Memory B cell (primary cell): ENCODE results near the gene TDP1.
"Not testable (repeated sequence)": the region's sequence is repeated elsewhere in the genome, so short reads cannot be mapped to it uniquely, and the experiment has no call there.

Experiments used
- ATAC-seq: fragments of 150-1000 bp; cut with Tn5 transposase; 2 replicates; pipeline ENCODE4 v1.10.0; 2021; ENCODE audit warnings: low read depth, mild to moderate bottlenecking, moderate library complexity
- DNase-seq, 2 donors: peaks; one replicate each; pipeline ENCODE4 v3.0.0; 2022; ENCODE audit warnings: low spot score in 2 of 2
- H3K27ac Mint-ChIP-seq: one replicate; pipeline ENCODE4 v1.8.0; 2022; ENCODE audit warnings: mild to moderate bottlenecking, moderate library complexity, mixed read lengths
- H3K27me3 Mint-ChIP-seq: one replicate; pipeline ENCODE4 v1.8.0; 2022; ENCODE audit warnings: mixed read lengths
- H3K36me3 Mint-ChIP-seq: one replicate; pipeline ENCODE4 v1.8.0; 2022; ENCODE audit warnings: mild to moderate bottlenecking, mixed read lengths
- H3K4me1 Mint-ChIP-seq: one replicate; pipeline ENCODE4 v1.8.0; 2022; ENCODE audit warnings: mixed read lengths
- H3K4me3 Mint-ChIP-seq: one replicate; pipeline ENCODE4 v1.8.0; 2022; ENCODE audit warnings: mild to moderate bottlenecking, moderate library complexity, mixed read lengths
- H3K9me3 Mint-ChIP-seq: one replicate; pipeline ENCODE4 v1.8.0; 2022; ENCODE audit warnings: mixed read lengths

TDP1 gene

DNA sequence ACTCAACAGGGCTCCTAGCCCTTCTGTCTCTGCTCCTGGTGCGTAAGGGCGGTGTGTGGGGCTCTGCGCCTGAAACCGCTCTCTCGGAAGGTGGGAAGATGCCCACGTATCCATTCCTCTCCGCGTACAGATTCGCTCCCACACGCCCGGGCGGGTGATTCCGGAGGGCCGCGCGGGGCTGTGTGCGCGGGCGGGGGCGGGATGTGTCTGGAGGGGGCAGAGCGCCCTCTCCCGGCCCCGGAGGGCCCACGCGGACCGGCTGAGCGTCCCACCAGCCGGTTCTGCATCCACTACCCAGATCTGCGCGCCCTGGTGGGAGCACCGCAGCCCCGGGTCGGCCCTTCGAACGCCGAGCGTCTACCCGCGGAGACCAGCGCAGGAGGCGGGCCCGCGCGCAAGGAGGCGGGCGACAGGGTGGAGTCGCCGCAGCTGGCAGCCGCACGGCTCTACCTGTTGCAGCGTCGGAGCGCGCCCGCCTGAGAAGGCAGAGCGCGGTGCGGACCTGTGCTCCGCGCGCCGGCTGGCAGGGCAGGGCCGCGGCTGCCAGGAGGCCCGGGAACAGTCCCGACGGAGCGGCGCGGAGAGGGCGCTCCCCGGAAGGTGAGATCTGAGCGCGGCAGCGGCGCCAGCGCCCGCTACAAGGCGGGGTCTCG is 104.7 kb downstream of the TDP1 start:
- peaks cover 39% of the 10 kb centered on the region for H3K27me3 Mint-ChIP-seq
- H3K9me3 Mint-ChIP-seq, result peaks cover 7% of the 10 kb centered on the region
- H3K27ac Mint-ChIP-seq, result no peak overlapping the region
- DNase-seq, result peak; percentile 4 to 18
- H3K36me3 Mint-ChIP-seq, result no peaks in the 10 kb centered on the region
- H3K4me3 Mint-ChIP-seq, result peak overlapping the region; percentile 55
- H3K4me1 Mint-ChIP-seq, result peaks cover 22% of the 10 kb centered on the region
- ATAC-seq, result peak; percentile 70

GRCh38 chr14:90060965-90061684 is 105.4 kb downstream of the TDP1 start:
- Mint-ChIP-seq H3K9me3 (peaks cover 7% of the 10 kb centered on the region), H3K4me1 (peaks cover 22% of the 10 kb centered on the region), H3K36me3 (no peaks in the 10 kb centered on the region), H3K27ac (no peak overlapping the region), H3K27me3 (peaks cover 39% of the 10 kb centered on the region), H3K4me3 (peak overlapping the region; percentile 75)
- DNase-seq (no peak), ATAC-seq (no peak)

DNA sequence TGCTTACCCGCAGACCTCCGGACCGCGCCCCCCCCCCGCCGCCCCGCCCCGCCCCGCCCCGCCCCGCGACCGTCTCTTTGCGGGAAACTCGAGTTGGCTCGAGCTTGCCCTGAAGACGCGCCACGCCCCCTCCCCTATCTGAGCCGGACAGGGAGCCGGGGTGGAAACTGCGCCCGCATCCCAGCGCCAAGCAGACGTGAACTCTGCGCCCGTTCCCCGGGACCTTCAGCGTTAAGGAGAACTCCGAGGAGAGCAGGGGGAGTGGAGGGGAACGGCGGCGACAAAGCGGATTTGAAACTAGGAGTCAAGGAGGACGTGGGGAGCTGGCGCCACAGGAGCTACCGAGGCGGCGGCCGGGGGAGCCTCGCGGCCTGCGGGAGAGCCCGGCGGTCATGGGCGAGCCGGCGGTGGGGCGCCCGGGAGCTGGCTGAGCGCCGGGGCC is 106.0 kb downstream of the TDP1 start, which contains the start of gene KCNK13:
TSS of gene KCNK13 (plus strand) at position 310 of the 442 bp plus-strand sequence. CDS start 212 bp downstream, outside the sequence.
- H3K9me3 Mint-ChIP-seq, result peaks cover 7% of the 10 kb centered on the region
- H3K27me3 Mint-ChIP-seq, result peaks cover 39% of the 10 kb centered on the region
- peaks cover 22% of the 10 kb centered on the region for H3K4me1 Mint-ChIP-seq
- no peak within 1 kb of the TSS for H3K27ac Mint-ChIP-seq
- DNase-seq (no peak), ATAC-seq (no peak)
- no peaks in the 10 kb centered on the region for H3K36me3 Mint-ChIP-seq
- H3K4me3 Mint-ChIP-seq, result peak within 1 kb of the TSS; percentile 88

DNA sequence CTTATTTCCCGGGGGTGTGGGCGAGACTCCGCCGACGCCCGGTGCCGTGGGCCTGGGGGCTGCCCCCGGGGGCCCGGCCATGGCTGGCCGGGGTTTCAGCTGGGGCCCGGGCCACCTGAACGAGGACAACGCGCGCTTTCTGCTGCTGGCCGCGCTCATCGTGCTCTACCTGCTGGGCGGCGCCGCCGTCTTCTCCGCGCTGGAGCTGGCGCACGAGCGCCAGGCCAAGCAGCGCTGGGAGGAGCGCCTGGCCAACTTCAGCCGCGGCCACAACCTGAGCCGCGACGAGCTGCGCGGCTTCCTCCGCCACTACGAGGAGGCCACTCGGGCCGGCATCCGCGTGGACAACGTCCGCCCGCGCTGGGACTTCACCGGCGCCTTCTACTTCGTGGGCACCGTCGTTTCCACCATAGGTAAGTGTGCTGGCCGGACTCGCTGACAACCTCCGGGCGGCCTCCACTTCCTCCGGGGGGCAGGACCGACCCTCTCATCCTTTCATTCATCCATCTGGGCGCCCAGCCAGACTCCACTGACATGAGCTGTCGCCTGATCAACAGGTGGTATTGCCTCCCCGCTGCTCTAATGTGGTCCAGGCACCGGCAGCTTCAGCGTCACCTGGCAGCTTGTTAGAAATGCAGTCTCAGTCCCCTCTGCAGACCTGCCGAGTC is 106.5 kb downstream of the TDP1 start:
- Mint-ChIP-seq H3K4me3 (peak overlapping the region; percentile 88), H3K27ac (no peak overlapping the region), H3K27me3 (peaks cover 36% of the 10 kb centered on the region), H3K9me3 (peaks cover 7% of the 10 kb centered on the region), H3K36me3 (no peaks in the 10 kb centered on the region), H3K4me1 (peaks cover 22% of the 10 kb centered on the region)
- ATAC-seq, result peak; percentile 21
- DNase-seq, result peak in 1 of 2 donors; percentile 17

GRCh38 chr14:90062822-90063539 is 107.3 kb downstream of the TDP1 start:
- Mint-ChIP-seq H3K27me3 (peaks cover 36% of the 10 kb centered on the region), H3K36me3 (no peaks in the 10 kb centered on the region)

DNA sequence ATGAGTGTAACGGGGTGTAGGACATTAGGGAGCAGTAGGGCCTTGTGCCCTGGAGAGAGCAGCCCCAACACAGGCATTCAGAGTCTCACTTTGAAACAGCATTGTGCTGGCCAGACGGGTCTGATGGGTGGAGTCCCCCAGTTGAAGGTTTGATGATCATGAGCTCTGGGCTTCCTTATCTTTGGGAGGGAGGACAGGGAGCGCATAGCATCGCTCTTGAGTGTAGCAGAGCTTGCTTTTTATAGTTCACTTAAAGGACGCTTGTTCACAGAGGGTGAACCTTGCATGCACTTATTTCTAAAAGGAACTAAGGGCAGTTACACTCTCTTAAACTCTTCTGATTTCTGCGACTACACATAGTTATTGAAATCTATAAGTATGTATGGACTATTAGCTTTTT is 116.6 kb downstream of the TDP1 start:
- Mint-ChIP-seq H3K27ac (no peak overlapping the region), H3K4me1 (no peaks in the 10 kb centered on the region), H3K9me3 (no peaks in the 10 kb centered on the region), H3K27me3 (peaks cover 8% of the 10 kb centered on the region), H3K36me3 (no peaks in the 10 kb centered on the region), H3K4me3 (no peak overlapping the region)
- no peak for ATAC-seq
- DNase-seq, result no peak

More at GRCh38 chr14:90062822-90063539, 107.3 kb downstream of the TDP1 start:
- Mint-ChIP-seq H3K9me3 (peaks cover 7% of the 10 kb centered on the region), H3K4me1 (peaks cover 22% of the 10 kb centered on the region), H3K27ac (no peak overlapping the region), H3K4me3 (peak overlapping the region; percentile 88)
- DNase-seq (no peak), ATAC-seq (no peak)

DNA sequence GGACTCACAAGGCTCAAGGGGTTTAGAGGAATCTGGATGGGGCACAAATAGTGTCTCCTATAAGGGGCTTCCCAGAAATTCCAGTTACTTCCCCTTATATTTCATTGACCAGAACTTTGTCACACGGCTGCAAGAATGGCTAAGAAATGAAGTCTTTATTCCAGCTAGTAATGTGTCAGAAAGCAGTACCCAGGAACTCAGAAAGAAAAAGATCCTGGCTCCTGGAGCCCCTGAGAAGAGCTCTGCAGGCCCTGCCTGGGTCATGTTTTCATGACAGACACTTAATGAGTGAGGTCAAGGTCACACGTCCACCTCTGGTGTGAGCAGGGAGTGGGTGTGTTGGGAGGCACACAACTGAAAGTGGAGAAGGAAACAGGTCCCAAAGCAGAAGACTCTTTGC is 123.8 kb downstream of the TDP1 start:
- DNase-seq, result no peak
- no peak for ATAC-seq
- Mint-ChIP-seq H3K4me3 (no peak overlapping the region), H3K36me3 (peaks cover 2% of the 10 kb centered on the region), H3K27ac (no peak overlapping the region), H3K27me3 (peaks cover 23% of the 10 kb centered on the region), H3K9me3 (peaks cover 4% of the 10 kb centered on the region), H3K4me1 (no peaks in the 10 kb centered on the region)

DNA sequence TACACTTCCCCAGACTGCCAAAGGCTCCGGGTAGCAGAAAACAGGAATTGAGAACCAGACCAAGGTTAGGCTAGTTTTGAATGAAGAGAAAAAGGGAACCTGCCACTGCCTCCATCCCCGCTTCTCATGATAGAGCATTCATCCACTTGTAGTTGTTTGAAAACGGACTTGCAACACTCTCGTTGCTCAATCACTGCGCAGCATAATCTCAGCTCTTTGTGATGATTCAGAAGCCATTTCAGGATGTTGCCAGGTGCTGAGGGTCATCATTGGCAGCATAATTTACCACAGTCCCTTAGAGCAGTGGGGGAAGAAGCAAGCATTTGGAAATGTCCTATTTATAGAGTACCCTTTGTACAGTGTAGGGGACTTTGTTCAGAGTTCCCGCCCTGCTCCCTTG is 131.7 kb downstream of the TDP1 start:
- peaks cover 14% of the 10 kb centered on the region for H3K27me3 Mint-ChIP-seq
- DNase-seq, result no peak
- no peaks in the 10 kb centered on the region for H3K4me1 Mint-ChIP-seq
- H3K4me3 Mint-ChIP-seq, result no peak overlapping the region
- peaks cover 1% of the 10 kb centered on the region for H3K36me3 Mint-ChIP-seq
- H3K27ac Mint-ChIP-seq, result no peak overlapping the region
- ATAC-seq, result peak; percentile 56
- no peaks in the 10 kb centered on the region for H3K9me3 Mint-ChIP-seq

DNA sequence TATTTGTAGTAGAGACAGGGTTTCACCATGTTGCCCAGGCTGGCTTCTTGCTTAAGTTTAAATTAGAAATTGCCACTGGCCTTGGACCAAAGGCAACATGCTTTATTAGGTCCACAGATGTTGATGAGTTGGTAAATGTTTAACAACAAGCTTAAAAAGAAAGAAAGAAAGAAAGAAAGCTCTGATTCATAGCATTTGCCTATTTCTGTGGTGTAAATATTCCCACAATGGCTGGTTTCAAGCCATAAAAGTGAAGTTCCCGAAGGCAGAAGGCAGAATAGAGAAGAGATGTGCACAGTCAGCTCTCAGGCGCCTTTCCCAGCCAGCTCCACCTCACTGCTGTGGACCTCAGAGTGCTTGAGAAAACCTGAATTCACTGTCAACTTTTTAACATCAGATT is 132.4 kb downstream of the TDP1 start:
- H3K4me3 Mint-ChIP-seq, result no peak overlapping the region
- ATAC-seq (no peak), DNase-seq (no peak)
- H3K27me3 Mint-ChIP-seq, result peaks cover 18% of the 10 kb centered on the region
- H3K36me3 Mint-ChIP-seq, result peaks cover 1% of the 10 kb centered on the region
- H3K4me1 Mint-ChIP-seq, result no peaks in the 10 kb centered on the region
- H3K27ac Mint-ChIP-seq, result no peak overlapping the region
- H3K9me3 Mint-ChIP-seq, result no peaks in the 10 kb centered on the region

DNA sequence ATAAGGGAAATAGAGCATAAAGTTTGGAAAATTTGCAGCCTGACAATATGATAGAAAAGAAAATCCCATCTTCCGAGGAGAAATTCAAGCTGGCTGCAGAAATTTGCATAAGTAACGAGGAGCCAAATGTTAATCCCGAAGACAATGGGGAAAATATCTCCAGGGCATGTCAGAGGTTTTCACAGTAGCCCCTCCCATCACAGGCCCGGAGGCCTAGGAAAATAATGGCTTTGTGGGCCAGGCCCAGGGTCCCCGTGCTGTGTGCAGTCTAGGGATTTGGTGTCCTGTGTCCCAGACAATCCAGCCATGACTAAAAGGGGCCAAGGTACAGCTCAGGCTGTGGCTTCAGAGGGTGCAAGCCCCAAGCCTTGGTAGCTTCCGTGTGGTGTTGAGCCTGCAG is 133.8 kb downstream of the TDP1 start:
- H3K36me3 Mint-ChIP-seq, H3K4me1 Mint-ChIP-seq, DNase-seq, H3K27ac Mint-ChIP-seq, ATAC-seq, H3K9me3 Mint-ChIP-seq, H3K4me3 Mint-ChIP-seq: not testable (repeated sequence)
- H3K27me3 Mint-ChIP-seq, result peaks cover 19% of the 10 kb centered on the region

DNA sequence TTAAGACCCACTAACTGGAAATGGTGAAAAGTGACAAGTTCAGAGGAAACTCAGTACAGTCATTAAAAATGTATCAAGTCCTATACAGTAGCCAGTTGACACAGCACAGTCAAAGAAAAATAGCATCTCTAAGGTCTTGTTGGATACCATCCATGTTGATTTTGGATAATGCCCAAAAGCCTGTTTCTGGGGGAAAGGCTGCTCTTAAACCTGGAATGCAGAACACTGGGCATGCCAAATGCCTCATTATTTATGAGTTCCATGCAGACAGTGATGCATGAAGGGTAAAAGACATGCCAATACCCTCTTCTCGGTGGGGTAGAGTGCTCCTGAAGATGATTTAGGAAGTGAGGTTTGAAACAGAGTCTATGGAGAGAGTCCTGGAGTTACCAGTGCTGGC is 135.7 kb downstream of the TDP1 start:
- DNase-seq, result no peak
- H3K4me1 Mint-ChIP-seq, result no peaks in the 10 kb centered on the region

GRCh38 chr14:90093942-90094595 is 138.3 kb downstream of the TDP1 start:
- H3K27me3 Mint-ChIP-seq, result peaks cover 15% of the 10 kb centered on the region
- H3K9me3 Mint-ChIP-seq, result no peaks in the 10 kb centered on the region
- H3K4me1 Mint-ChIP-seq, result no peaks in the 10 kb centered on the region
- DNase-seq (no peak), ATAC-seq (no peak)
- H3K36me3 Mint-ChIP-seq, result peaks cover 1% of the 10 kb centered on the region
- no peak overlapping the region for H3K4me3 Mint-ChIP-seq
- no peak overlapping the region for H3K27ac Mint-ChIP-seq

More for the DNA sequence above, 135.7 kb downstream of the TDP1 start:
- no peak for ATAC-seq
- Mint-ChIP-seq H3K27ac (no peak overlapping the region), H3K27me3 (peaks cover 19% of the 10 kb centered on the region), H3K9me3 (no peaks in the 10 kb centered on the region), H3K36me3 (peaks cover 1% of the 10 kb centered on the region), H3K4me3 (no peak overlapping the region)
